PC-9 (cell line): ENCODE measurements around the gene CYP2C8. TPM values are rescaled to one million over a fixed set of nuclear protein-coding genes. Genes with fewer than 3 reads are reported as not detected.
"Not testable (repeated sequence)": the region's sequence is repeated elsewhere in the genome, so short reads cannot be mapped to it uniquely, and the experiment has no call there.

Experiments used
- BruUV-seq: library from RNA; stranded (reverse); fragments of 400-500 nt; replicated peaks from 2 replicates; lab custom pipeline; 2021; lab: Mats Ljungman, UMichigan
- CTCF ChIA-PET: fragments of 300-600 bp; sonication (Branson Sonifier 250); formaldehyde crosslinking; loops from one replicate; lab custom pipeline; 2022; ENCODE audit warnings: antibody characterized with exemption; lab: Charles Lee
- POLR2A ChIA-PET: fragments of 300-600 bp; sonication (Branson Sonifier 250); formaldehyde crosslinking; loops from one replicate; lab custom pipeline; 2022; ENCODE audit warnings: antibody characterized with exemption; ENCODE audit not compliant: unreplicated experiment; lab: Charles Lee
- DNase-seq, 2 experiments: peaks; one replicate each; pipeline versions ENCODE4 v3.0.0 to v3.0.0-alpha.2; 2015 to 2022; ENCODE audit warnings: mixed read lengths in 1 of 2
- H2AFZ ChIP-seq: fragments of 200-600 bp; sonication (generic); 2 replicates; pipeline ENCODE4 v1.8.1; 2017; ENCODE audit warnings: antibody characterized with exemption
- H3F3A ChIP-seq: fragments of 200-600 bp; sonication (generic); 2 replicates; pipeline ENCODE4 v1.8.1; 2017; ENCODE audit warnings: antibody characterized with exemption, mild to moderate bottlenecking, low read depth; ENCODE audit not compliant: insufficient read depth
- H3K27ac ChIP-seq: fragments of 200-600 bp; sonication (generic); 2 replicates; pipeline ENCODE4 v1.6.1; 2016; ENCODE audit warnings: mixed run types
- H3K27me3 ChIP-seq: fragments of 200-600 bp; sonication (generic); 2 replicates; pipeline ENCODE4 v1.6.1; 2016; ENCODE audit warnings: low read depth, mixed run types; ENCODE audit not compliant: insufficient read depth
- H3K36me3 ChIP-seq: fragments of 200-600 bp; sonication (generic); 2 replicates; pipeline ENCODE4 v1.6.1; 2016; ENCODE audit warnings: low read depth, mixed run types
- H3K4me1 ChIP-seq: fragments of 200-600 bp; sonication (generic); replicated peaks from 2 replicates; pipeline ENCODE4 v1.6.1; 2016; ENCODE audit warnings: mixed run types; ENCODE audit not compliant: insufficient read depth
- H3K4me2 ChIP-seq: fragments of 200-600 bp; sonication (generic); 2 replicates; pipeline ENCODE4 v1.6.1; 2017; ENCODE audit warnings: mixed run types
- H3K4me3 ChIP-seq: fragments of 200-600 bp; sonication (generic); 2 replicates; pipeline ENCODE4 v1.6.1; 2016; ENCODE audit warnings: mixed run types
- H3K79me2 ChIP-seq: fragments of 200-600 bp; sonication (generic); 2 replicates; pipeline ENCODE4 v1.6.1; 2017; ENCODE audit warnings: low read depth, mixed run types
- H3K9me2 ChIP-seq: fragments of 200-600 bp; sonication (generic); 2 replicates; pipeline ENCODE4 v1.8.1; 2017; ENCODE audit warnings: mild to moderate bottlenecking; ENCODE audit not compliant: insufficient read depth
- H3K9me3 ChIP-seq: fragments of 200-600 bp; sonication (generic); 2 replicates; pipeline ENCODE4 v1.8.1; 2016; ENCODE audit warnings: low read depth; ENCODE audit not compliant: insufficient read depth
- H4K20me1 ChIP-seq: fragments of 200-600 bp; sonication (generic); 2 replicates; pipeline ENCODE4 v1.8.1; 2017; ENCODE audit not compliant: insufficient read depth
- EZH2 ChIP-seq: fragments of 200-600 bp; sonication (generic); IDR thresholded peaks from 2 replicates; pipeline ENCODE4 v1.8.0; 2017; ENCODE audit warnings: antibody characterized with exemption, low read depth
- intact Hi-C: fragments of 100-400 bp; cut with micrococcal nuclease; formaldehyde crosslinking; loops from one replicate; pipeline ENCODE4 v1.10.0; 2022; ENCODE audit not compliant: unreplicated experiment
- total RNA-seq: library from RNA; stranded (reverse); gene quantifications from 2 replicates; pipeline ENCODE4 v1.2.3, GENCODE V29; 2021
- TF ChIP-seq, protein P1 (sequence below): fragments of 200-600 bp; sonication (generic); conservative IDR thresholded peaks from 2 replicates; pipeline ENCODE4 v1.6.1; 2017; ENCODE audit warnings: mixed run types, antibody characterized with exemption, mild to moderate bottlenecking, moderate library complexity

CYP2C8 gene
- total RNA-seq, 1 experiment from 2014 or later = not detected

DNA sequence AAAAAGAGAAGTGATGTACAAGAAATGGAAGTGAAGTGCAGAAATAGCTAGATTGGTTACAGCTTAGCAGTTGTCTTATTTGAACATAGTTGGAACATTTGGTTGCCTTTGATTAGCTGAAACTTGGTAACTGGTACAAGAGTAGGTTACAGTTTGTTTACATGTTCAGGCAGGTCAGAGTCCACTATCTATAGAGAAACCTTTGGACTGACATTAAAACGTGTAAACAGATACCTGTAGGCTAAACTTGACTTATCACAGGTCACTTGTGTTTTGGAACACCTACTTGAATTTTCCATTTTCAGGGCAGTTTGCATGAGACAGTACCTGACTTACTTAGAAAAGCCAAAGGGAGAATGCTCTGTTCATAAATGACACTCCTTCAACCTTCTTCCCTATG lies 28.5 kb upstream of the CYP2C8 start:
- no peaks in the 10 kb centered on the region for H4K20me1 ChIP-seq
- no peak overlapping the region for H3K4me2 ChIP-seq
- no peak overlapping the region for H3K27ac ChIP-seq
- no peaks in the 10 kb centered on the region for H3F3A ChIP-seq
- POLR2A ChIA-PET = no interaction called here
- intact Hi-C loops = no loop called here
- no TSS peak for BruUV-seq
- H3K4me3 ChIP-seq = no peak overlapping the region
- no peaks in the 10 kb centered on the region for H3K4me1 ChIP-seq
- H3K9me2 ChIP-seq = 0 out of 2 replicates have a peak, but pooled peaks cover 3% of the 10 kb centered on the region
- TF ChIP-seq, protein P1, sequence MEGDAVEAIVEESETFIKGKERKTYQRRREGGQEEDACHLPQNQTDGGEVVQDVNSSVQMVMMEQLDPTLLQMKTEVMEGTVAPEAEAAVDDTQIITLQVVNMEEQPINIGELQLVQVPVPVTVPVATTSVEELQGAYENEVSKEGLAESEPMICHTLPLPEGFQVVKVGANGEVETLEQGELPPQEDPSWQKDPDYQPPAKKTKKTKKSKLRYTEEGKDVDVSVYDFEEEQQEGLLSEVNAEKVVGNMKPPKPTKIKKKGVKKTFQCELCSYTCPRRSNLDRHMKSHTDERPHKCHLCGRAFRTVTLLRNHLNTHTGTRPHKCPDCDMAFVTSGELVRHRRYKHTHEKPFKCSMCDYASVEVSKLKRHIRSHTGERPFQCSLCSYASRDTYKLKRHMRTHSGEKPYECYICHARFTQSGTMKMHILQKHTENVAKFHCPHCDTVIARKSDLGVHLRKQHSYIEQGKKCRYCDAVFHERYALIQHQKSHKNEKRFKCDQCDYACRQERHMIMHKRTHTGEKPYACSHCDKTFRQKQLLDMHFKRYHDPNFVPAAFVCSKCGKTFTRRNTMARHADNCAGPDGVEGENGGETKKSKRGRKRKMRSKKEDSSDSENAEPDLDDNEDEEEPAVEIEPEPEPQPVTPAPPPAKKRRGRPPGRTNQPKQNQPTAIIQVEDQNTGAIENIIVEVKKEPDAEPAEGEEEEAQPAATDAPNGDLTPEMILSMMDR = no peak
- no peak for TF ChIP-seq EZH2
- DNase-seq = no peak
- no peaks in the 10 kb centered on the region for H3K27me3 ChIP-seq
- no peaks in the 10 kb centered on the region for H3K9me3 ChIP-seq
- H3K79me2 ChIP-seq = no peaks in the 10 kb centered on the region
- CTCF ChIA-PET = no interaction called here
- H3K36me3 ChIP-seq = no peaks in the 10 kb centered on the region
- no peak overlapping the region for H2AFZ ChIP-seq

DNA sequence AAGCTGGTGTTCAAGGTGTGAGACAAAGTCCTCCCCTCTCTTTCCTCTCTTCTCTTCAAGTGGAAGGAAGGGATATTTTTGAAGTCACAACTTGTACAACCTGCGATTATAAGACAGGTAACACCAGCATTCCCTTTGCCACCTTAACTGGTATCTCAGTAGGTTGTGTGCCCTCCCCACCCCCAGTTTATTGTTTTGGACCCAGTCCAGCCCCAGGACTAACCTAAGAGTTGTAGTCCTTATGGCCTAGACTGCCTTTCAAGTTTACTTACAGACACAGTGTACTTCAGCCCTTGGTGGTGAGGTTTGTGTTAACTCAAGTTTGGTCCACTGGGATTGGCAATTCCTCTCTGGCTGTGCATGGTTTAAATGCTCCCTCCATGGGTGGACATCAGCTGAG lies 26.8 kb upstream of the CYP2C8 start:
- 0 out of 2 replicates have a peak, but pooled peaks cover 3% of the 10 kb centered on the region for H3K9me2 ChIP-seq
- H3K4me2 ChIP-seq = no peak overlapping the region
- H3K4me3 ChIP-seq = no peak overlapping the region
- H3K79me2 ChIP-seq = no peaks in the 10 kb centered on the region
- no peaks in the 10 kb centered on the region for H3K4me1 ChIP-seq
- no peak overlapping the region for H2AFZ ChIP-seq
- CTCF ChIA-PET = no interaction called here
- H4K20me1 ChIP-seq = no peaks in the 10 kb centered on the region
- no peak overlapping the region for H3K27ac ChIP-seq
- no peaks in the 10 kb centered on the region for H3K27me3 ChIP-seq
- intact Hi-C loops = no loop called here
- H3K9me3 ChIP-seq = no peaks in the 10 kb centered on the region
- no TSS peak for BruUV-seq
- H3K36me3 ChIP-seq = no peaks in the 10 kb centered on the region
- DNase-seq = no peak
- POLR2A ChIA-PET = no interaction called here
- H3F3A ChIP-seq = no peaks in the 10 kb centered on the region
- TF ChIP-seq, protein P1 = no peak
- no peak for TF ChIP-seq EZH2

DNA sequence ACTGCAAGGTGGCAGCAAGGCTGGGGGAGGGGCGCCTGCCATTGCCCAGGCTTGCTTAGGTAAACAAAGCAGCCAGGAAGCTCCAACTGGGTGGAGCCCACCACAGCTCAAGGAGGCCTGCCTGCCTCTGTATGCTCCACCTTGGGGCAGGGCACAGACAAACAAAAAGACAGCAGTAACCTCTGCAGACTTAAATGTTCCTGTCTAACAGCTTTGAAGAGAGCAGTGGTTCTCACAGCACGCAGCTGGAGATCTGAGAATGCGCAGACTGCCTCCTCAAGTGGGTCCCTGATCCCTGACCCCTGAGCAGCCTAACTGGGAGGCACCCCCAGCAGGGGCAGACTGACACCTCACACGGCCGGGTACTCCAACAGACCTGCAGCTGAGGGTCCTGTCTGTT lies 10.3 kb upstream of the CYP2C8 start:
- POLR2A ChIA-PET = not testable (repeated sequence)

DNA sequence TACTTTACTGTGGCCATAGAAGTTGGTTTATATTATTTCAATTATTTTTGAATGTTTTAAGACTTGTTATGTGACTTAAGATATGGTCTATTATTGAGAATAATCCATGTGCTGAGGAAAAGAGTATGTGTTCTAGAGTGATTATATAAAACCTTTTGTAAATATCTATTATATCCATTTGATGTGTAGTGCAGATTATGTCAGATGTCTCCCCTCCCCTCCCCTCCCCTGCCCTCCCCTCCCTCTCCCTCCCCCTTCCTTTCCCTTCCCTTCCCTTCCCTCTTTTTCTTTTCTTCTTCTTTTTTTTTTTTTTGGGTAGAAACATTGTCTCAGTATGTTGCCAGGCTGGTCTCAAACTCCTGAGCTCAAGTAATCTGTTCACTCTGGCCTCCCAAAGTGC lies 8.3 kb upstream of the CYP2C8 start:
- CTCF ChIA-PET = no interaction called here
- no peak overlapping the region for H3K27ac ChIP-seq
- POLR2A ChIA-PET = no interaction called here
- no peaks in the 10 kb centered on the region for H3F3A ChIP-seq
- TF ChIP-seq, protein P1 = no peak
- TF ChIP-seq EZH2 = no peak
- no peaks in the 10 kb centered on the region for H3K79me2 ChIP-seq
- no peak overlapping the region for H2AFZ ChIP-seq
- no peaks in the 10 kb centered on the region for H3K9me3 ChIP-seq
- no peaks in the 10 kb centered on the region for H3K36me3 ChIP-seq
- no peaks in the 10 kb centered on the region for H3K27me3 ChIP-seq
- no peaks in the 10 kb centered on the region for H3K4me1 ChIP-seq
- intact Hi-C loops = no loop called here
- BruUV-seq = no TSS peak
- no peak overlapping the region for H3K4me3 ChIP-seq
- DNase-seq = no peak
- no peaks in the 10 kb centered on the region for H3K9me2 ChIP-seq
- H3K4me2 ChIP-seq = no peak overlapping the region
- H4K20me1 ChIP-seq = no peaks in the 10 kb centered on the region

More for the DNA sequence above, 10.3 kb upstream of the CYP2C8 start:
- H4K20me1 ChIP-seq, H3K4me2 ChIP-seq, H3K4me3 ChIP-seq, H3F3A ChIP-seq, H3K9me2 ChIP-seq, H3K9me3 ChIP-seq, BruUV-seq, H3K79me2 ChIP-seq, CTCF ChIA-PET, DNase-seq, H3K27ac ChIP-seq, H2AFZ ChIP-seq, H3K4me1 ChIP-seq, H3K36me3 ChIP-seq, H3K27me3 ChIP-seq, intact Hi-C loops: not testable (repeated sequence)
